ENCODE measurements around the gene FAM120B.

GRCh38 chr6:170366248-170366960, 59.8 kb downstream of the FAM120B start:
- TF ChIP-seq EZH2phosphoT487 (IDR thresholded peaks at IDR 0.05; ENCODE audit: low read depth): no peak
- no peak for TF ChIP-seq CTCF (IDR thresholded peaks at IDR 0.05; ENCODE audit: low read depth, low read length)
